GM13977 (cell line): ENCODE data around the gene GALNT17.

ENCODE experiments used
- DNase-seq: peaks from one replicate; pipeline ENCODE4 v3.0.0; 2012; ENCODE audit warnings: low spot score
- CTCF ChIP-seq: IDR thresholded peaks from 2 replicates; pipeline ENCODE4 v1.5.1; 2012; ENCODE audit warnings: mild to moderate bottlenecking, control low read depth; ENCODE audit not compliant: insufficient read depth; ENCODE audit errors: extremely low read depth, missing control alignments
- in situ Hi-C: fragments of 300-500 bp; cut with MboI; formaldehyde crosslinking; loops from one replicate; pipeline ENCODE4 v1.12.0; 2022; ENCODE audit warnings: low sequenced_read_pairs, low pct_unique_long_range_greater_than_20kb, mixed read lengths, inconsistent platforms; ENCODE audit not compliant: unreplicated experiment

Gene GALNT17

GRCh38 chr7:71555758-71556157 lies 423.8 kb downstream of the GALNT17 start:
- in situ Hi-C loops: no loop called here
- no peak for TF ChIP-seq CTCF

DNA sequence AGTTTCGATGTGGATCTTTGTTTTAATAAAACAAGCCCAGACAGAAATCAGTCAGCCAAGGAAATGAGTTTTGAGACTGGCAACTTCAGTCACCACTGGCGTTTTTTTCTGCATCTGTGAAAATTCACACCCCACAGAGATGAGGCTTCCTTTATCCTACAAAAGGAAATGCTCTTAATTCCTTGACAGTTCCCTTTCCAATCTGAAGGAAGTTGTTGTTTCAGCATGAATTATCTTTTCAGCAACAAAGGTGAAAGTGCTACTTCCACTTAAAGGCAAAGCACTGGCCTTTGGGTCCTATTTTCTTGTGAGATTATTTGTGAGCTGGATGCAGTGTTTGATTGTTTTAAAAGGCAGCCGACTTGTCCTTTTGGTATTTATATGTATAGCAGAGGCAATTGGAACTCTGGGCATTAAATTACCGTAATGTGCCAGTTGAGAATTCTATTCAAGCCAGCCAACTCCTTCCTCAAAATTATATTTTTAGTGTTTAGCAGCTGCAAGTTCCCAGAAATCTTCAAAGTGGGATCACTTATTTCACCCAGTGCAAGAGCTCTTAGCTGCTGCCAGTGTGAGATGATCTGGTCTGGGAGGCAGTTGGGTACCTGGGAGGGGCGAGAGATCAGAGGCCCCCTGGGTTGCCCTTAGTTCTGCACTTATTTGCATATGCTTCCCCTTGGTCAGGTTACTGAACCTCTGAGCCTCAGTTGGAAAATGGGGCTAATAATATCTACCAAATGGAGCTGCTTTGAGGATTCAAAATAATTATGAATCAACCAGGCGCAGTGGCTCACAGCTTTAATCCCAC lies 427.1 kb downstream of the GALNT17 start:
- no peak for DNase-seq
- TF ChIP-seq CTCF: no peak
- in situ Hi-C loops: no loop called here

More at GRCh38 chr7:71555758-71556157, 423.8 kb downstream of the GALNT17 start:
- DNase-seq: no peak

- DNase-seq: no peak
- in situ Hi-C loops: no loop called here
- no peak for TF ChIP-seq CTCF
Measured at GRCh38 chr7:71560354-71560995, 428.5 kb downstream of the GALNT17 start.

DNA sequence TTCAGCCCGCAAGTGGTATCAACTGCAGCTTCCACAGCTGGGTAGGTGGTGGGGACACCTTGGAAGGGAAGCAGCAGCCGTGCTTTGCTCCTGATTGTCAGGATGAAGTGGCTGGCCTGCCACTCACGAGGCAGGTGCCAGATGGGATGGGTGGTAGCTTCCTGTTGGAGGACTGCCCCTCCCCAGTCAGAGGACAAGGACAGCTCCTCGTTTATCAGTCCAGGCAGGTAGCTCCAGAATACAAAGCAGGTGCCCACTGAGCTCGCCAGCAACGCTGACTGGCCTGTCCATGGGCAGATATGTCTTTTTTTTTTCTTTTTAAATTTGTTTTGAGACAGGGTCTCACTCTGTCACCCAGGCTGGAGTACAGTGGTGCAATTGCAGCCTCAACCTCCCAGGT lies 431.3 kb downstream of the GALNT17 start:
- DNase-seq: no peak
- TF ChIP-seq CTCF: no peak
- in situ Hi-C loops: no loop called here

- in situ Hi-C loops: no loop called here
- DNase-seq: no peak
- no peak for TF ChIP-seq CTCF
Measured at GRCh38 chr7:71566376-71566775, 434.4 kb downstream of the GALNT17 start.

DNA sequence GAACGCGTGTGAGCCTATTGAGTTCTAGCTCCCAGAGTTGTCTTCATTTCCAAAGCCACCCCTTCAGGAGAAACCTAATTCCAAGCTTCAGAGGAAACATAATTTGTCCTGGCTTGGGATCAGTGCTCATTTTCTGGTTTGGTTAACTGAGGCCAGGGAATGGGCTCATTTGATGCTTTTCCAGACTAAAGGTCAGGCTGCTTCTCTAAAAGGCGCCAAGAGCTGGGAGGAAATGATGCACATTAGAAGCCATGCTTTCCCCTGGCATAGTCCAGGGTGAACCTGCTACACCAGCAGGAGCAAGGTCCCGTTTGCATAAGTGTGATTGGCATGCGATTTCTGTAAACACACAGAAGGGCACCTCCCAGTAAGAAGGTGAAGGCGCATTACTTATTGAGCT lies 435.0 kb downstream of the GALNT17 start:
- no peak for TF ChIP-seq CTCF
- no peak for DNase-seq
- in situ Hi-C loops: no loop called here
